K562 (cell line): ENCODE results near the gene SEC24B. TPM values are rescaled to one million over a fixed set of nuclear protein-coding genes. Genes with fewer than 3 reads are reported as not detected.
A peak's percentile ranks its signal among the peaks of the same experiment; 100 is the strongest.

Experiments used
- BCOR ChIP-seq: fragments of 450-650 bp; IDR thresholded peaks from 2 replicates; pipeline ENCODE4 v1.6.1; 2016
- EGR1 ChIP-seq: fragments of 450-650 bp; conservative IDR thresholded peaks from 2 replicates; pipeline ENCODE4 v1.6.1; 2017; ENCODE audit warnings: mild to moderate bottlenecking
- EP400 ChIP-seq: fragments of 450-650 bp; IDR thresholded peaks from 2 replicates; pipeline ENCODE4 v1.6.1; 2017; ENCODE audit warnings: antibody characterized with exemption, mild to moderate bottlenecking, moderate library complexity
- GATAD2B ChIP-seq: fragments of 450-650 bp; IDR thresholded peaks from 2 replicates; pipeline ENCODE4 v1.6.1; 2017; ENCODE audit warnings: mild to moderate bottlenecking, borderline replicate concordance
- PHTF2 ChIP-seq: fragments of 250-450 bp; sonication (Bioruptor Pico); IDR thresholded peaks from 2 replicates; pipeline ENCODE4 v1.5.0; 2021; ENCODE audit warnings: mild to moderate bottlenecking
- POLR2H ChIP-seq: IDR thresholded peaks from 2 replicates; pipeline ENCODE4 v1.6.1; 2016; ENCODE audit warnings: missing genetic modification characterization, low read depth, mild to moderate bottlenecking, control low read depth, missing compliant biosample characterization, moderate library complexity
- SAFB ChIP-seq: fragments of 200-400 bp; formaldehyde crosslinking; IDR thresholded peaks from 2 replicates; pipeline ENCODE4 v1.6.1; 2017; ENCODE audit warnings: low read depth, low read length, borderline replicate concordance
- SMAD4 ChIP-seq: fragments of 250-450 bp; sonication (Bioruptor Pico); conservative IDR thresholded peaks from 2 replicates; pipeline ENCODE4 v1.8.0; 2021; ENCODE audit warnings: inconsistent platforms, mild to moderate bottlenecking, moderate library complexity
- TBL1XR1 ChIP-seq, 2 experiments: IDR thresholded peaks; 2 replicates each; pipeline ENCODE4 v1.6.1; 2012; ENCODE audit warnings: improper control_type of control experiment in 2 of 2, low read length in 2 of 2, mild to moderate bottlenecking in 1 of 2
- ZC3H8 ChIP-seq: fragments of 450-650 bp; IDR thresholded peaks from 2 replicates; pipeline ENCODE4 v1.6.1; 2017
- ZSCAN32 ChIP-seq: fragments of 450-650 bp; formaldehyde crosslinking; IDR thresholded peaks from 2 replicates; pipeline ENCODE4 v1.4.0; 2020; ENCODE audit warnings: mild to moderate bottlenecking, moderate library complexity
- polyA plus RNA-seq, 8 experiments: library from polyadenylated mRNA; depleted of rRNA in 4 of 8; stranded (reverse) in 5 of 8; unstranded in 3 of 8; fragments of >200 nt; fragmentation: Nextera tagmentation in 2 of 8; fragmentation: Illumina TruSeq in 1 of 8; extraction: Ambion mirVana in 2 of 8; extraction: Trizol in 1 of 8; gene quantifications; 2 replicates each; pipeline versions ENCODE4 v1.2.1 to v1.2.3, GENCODE V29; 2011 to 2014; ENCODE audit warnings: inconsistent platforms in 1 of 8, missing spikeins in 1 of 8
- total RNA-seq, 7 experiments: library from RNA; depleted of rRNA in 6 of 7; stranded (reverse); fragments of >200 nt in 6 of 7; fragmentation: Illumina TruSeq in 2 of 7; extraction: Trizol in 2 of 7; gene quantifications; 2 replicates each; pipeline versions ENCODE4 v1.2.1 to v1.2.3, GENCODE V29; 2011 to 2021; ENCODE audit warnings: low replicate concordance in 1 of 7
- TF ChIP-seq, protein P1 (sequence below): fragments of 250-450 bp; sonication (Bioruptor Pico); IDR thresholded peaks from 2 replicates; pipeline ENCODE4 v1.8.0; 2021; ENCODE audit warnings: moderate library complexity, mild to moderate bottlenecking, inconsistent platforms
- TF ChIP-seq, protein P2 (sequence below): sonication (generic); formaldehyde crosslinking; IDR thresholded peaks from 2 replicates; pipeline ENCODE4 v1.8.0; 2022; ENCODE audit warnings: mild to moderate bottlenecking, missing genetic modification reagents
- TF ChIP-seq, protein P3 (sequence below): fragments of 450-650 bp; IDR thresholded peaks from 2 replicates; pipeline ENCODE4 v1.6.1; 2016; ENCODE audit warnings: mild to moderate bottlenecking
- TF ChIP-seq, protein P4 (sequence below): fragments of 200-400 bp; formaldehyde crosslinking; IDR thresholded peaks from 2 replicates; pipeline ENCODE4 v1.6.1; 2017; ENCODE audit warnings: mild to moderate bottlenecking, low read depth, low read length, moderate library complexity

The SEC24B gene
- total and polyA plus RNA-seq, 9 of the 15 experiments (the other 6 are each of a cell fraction or from before 2014, with no cell fraction given) = 6.3 to 46.4 (median 17.1) TPM

DNA sequence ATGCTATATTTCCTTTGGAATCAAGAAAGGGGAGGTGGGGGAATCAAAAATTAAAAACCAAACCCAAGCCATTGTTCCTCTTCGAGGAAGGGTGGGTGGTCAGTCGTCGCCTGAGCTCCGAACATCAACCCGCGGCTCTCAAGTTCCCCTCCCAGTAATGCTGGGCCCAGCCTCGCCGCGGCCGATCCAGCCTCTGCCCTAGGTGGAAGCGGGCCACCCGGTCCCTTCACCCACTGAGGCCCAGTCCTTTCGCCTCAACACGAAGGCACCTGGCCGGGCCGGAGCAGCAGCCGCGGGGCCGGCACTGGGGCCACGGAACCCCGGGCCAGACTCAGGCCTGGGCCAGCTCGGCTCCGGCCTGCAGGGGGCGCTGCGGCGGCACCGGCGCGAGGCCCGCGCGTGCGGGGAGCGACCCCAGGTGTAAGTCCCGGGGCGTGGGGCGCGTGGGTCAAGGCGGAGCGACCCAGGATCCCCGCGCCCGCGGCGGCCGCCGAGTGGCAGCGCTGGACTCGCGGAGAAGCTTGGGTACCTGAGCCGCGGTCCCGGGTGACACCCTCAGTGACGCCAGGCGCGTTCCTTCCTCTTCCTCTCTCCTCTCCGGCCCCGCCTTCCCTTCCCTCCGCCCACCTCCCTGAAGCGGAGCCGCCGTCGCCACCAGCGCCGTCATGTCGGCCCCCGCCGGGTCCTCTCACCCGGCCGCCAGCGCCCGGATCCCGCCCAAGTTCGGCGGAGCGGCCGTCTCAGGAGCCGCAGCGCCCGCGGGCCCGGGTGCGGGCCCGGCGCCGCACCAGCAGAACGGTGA lies at the start of gene SEC24B (continued):
- TF ChIP-seq PHTF2 (CRISPR knock-in tag) (no peak), TBL1XR1 (IDR thresholded peaks at IDR 0.05; ENCODE audit: low read length in 2 of 2) (0 out of 4 replicates have a peak, but pooled peaks of 1 of the 2 experiments have one; percentile 12), EGR1 (peak; percentile 64), POLR2H (tag) (peak; percentile 64), EP400 (peak; percentile 27; the same call in 1 of the 2 replicates), ZSCAN32 (no peak), BCOR (0 out of 2 replicates have a peak, but pooled peaks have one; percentile 4), SAFB (peak; percentile 98), ZC3H8 (no peak), GATAD2B (peak; percentile 99), SMAD4 (CRISPR knock-in tag) (peak; percentile 88)
- TF ChIP-seq, protein P1, sequence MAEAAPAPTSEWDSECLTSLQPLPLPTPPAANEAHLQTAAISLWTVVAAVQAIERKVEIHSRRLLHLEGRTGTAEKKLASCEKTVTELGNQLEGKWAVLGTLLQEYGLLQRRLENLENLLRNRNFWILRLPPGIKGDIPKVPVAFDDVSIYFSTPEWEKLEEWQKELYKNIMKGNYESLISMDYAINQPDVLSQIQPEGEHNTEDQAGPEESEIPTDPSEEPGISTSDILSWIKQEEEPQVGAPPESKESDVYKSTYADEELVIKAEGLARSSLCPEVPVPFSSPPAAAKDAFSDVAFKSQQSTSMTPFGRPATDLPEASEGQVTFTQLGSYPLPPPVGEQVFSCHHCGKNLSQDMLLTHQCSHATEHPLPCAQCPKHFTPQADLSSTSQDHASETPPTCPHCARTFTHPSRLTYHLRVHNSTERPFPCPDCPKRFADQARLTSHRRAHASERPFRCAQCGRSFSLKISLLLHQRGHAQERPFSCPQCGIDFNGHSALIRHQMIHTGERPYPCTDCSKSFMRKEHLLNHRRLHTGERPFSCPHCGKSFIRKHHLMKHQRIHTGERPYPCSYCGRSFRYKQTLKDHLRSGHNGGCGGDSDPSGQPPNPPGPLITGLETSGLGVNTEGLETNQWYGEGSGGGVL (CRISPR knock-in tag) = no peak
- TF ChIP-seq, protein P2, sequence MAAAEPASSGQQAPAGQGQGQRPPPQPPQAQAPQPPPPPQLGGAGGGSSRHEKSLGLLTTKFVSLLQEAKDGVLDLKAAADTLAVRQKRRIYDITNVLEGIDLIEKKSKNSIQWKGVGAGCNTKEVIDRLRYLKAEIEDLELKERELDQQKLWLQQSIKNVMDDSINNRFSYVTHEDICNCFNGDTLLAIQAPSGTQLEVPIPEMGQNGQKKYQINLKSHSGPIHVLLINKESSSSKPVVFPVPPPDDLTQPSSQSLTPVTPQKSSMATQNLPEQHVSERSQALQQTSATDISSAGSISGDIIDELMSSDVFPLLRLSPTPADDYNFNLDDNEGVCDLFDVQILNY (CRISPR knock-in tag) = no peak
- TF ChIP-seq, protein P3, sequence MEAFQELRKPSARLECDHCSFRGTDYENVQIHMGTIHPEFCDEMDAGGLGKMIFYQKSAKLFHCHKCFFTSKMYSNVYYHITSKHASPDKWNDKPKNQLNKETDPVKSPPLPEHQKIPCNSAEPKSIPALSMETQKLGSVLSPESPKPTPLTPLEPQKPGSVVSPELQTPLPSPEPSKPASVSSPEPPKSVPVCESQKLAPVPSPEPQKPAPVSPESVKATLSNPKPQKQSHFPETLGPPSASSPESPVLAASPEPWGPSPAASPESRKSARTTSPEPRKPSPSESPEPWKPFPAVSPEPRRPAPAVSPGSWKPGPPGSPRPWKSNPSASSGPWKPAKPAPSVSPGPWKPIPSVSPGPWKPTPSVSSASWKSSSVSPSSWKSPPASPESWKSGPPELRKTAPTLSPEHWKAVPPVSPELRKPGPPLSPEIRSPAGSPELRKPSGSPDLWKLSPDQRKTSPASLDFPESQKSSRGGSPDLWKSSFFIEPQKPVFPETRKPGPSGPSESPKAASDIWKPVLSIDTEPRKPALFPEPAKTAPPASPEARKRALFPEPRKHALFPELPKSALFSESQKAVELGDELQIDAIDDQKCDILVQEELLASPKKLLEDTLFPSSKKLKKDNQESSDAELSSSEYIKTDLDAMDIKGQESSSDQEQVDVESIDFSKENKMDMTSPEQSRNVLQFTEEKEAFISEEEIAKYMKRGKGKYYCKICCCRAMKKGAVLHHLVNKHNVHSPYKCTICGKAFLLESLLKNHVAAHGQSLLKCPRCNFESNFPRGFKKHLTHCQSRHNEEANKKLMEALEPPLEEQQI = no peak
- TF ChIP-seq, protein P4, sequence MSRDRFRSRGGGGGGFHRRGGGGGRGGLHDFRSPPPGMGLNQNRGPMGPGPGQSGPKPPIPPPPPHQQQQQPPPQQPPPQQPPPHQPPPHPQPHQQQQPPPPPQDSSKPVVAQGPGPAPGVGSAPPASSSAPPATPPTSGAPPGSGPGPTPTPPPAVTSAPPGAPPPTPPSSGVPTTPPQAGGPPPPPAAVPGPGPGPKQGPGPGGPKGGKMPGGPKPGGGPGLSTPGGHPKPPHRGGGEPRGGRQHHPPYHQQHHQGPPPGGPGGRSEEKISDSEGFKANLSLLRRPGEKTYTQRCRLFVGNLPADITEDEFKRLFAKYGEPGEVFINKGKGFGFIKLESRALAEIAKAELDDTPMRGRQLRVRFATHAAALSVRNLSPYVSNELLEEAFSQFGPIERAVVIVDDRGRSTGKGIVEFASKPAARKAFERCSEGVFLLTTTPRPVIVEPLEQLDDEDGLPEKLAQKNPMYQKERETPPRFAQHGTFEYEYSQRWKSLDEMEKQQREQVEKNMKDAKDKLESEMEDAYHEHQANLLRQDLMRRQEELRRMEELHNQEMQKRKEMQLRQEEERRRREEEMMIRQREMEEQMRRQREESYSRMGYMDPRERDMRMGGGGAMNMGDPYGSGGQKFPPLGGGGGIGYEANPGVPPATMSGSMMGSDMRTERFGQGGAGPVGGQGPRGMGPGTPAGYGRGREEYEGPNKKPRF = no peak
